AG09309 (cell line): ENCODE results near the gene MAPKAP1.

Experiments
- DNase-seq: peaks from one replicate; pipeline ENCODE4 v3.0.0-alpha.2; 2010; ENCODE audit warnings: low read depth
- H3K4me3 ChIP-seq: 2 replicates; pipeline ENCODE4 v1.5.1; 2011; ENCODE audit warnings: mild to moderate bottlenecking, low read depth, low read length, moderate library complexity; ENCODE audit not compliant: control insufficient read depth
- TF ChIP-seq, protein P1 (sequence below): IDR thresholded peaks from 2 replicates; pipeline ENCODE4 v1.5.1; 2011; ENCODE audit warnings: mild to moderate bottlenecking, low read depth, low read length, inconsistent platforms; ENCODE audit not compliant: insufficient read depth, control insufficient read depth; ENCODE audit errors: missing control alignments

Gene MAPKAP1

DNA sequence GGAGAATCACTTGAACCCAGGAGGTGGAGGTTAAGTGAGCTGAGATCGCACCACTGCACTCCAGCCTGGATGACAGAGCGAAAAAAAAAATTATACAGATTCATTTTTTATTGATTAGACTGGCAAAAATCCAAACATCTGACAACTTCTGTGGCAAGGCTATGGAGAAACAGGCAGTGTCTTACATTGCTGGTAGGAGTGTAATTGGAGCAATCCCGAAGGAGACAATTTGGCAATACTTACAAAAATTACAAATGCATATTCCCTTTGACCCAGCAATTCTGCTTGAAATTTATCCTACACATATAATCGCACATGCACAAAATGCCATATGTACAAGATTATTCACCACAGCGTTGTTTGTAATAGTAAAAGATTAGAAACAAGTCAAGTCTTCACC is 86.8 kb downstream of the MAPKAP1 start:
- H3K4me3 ChIP-seq, result no peak overlapping the region
- no peak for DNase-seq
- TF ChIP-seq, protein P1, sequence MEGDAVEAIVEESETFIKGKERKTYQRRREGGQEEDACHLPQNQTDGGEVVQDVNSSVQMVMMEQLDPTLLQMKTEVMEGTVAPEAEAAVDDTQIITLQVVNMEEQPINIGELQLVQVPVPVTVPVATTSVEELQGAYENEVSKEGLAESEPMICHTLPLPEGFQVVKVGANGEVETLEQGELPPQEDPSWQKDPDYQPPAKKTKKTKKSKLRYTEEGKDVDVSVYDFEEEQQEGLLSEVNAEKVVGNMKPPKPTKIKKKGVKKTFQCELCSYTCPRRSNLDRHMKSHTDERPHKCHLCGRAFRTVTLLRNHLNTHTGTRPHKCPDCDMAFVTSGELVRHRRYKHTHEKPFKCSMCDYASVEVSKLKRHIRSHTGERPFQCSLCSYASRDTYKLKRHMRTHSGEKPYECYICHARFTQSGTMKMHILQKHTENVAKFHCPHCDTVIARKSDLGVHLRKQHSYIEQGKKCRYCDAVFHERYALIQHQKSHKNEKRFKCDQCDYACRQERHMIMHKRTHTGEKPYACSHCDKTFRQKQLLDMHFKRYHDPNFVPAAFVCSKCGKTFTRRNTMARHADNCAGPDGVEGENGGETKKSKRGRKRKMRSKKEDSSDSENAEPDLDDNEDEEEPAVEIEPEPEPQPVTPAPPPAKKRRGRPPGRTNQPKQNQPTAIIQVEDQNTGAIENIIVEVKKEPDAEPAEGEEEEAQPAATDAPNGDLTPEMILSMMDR, result no peak

DNA sequence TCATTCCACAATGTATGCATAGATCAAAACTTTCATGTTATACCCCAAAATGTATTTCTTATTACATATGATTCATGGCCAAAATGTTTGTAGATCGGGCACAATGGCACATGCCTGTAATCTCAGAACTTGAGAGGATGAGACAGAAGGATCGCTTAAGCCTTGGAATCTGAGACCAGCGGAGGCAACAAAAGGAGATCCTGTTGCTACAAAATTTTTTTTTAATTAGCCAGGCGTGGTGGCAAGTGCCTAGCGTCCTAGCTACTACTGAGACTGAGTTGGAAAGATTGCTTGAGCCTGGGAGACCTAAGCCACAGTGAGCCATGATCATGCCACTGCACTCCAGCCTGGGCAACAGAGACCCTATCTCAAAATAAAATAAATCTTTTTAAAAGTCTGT is 89.9 kb downstream of the MAPKAP1 start:
- TF ChIP-seq, protein P1, result no peak
- no peak overlapping the region for H3K4me3 ChIP-seq
- DNase-seq, result no peak

DNA sequence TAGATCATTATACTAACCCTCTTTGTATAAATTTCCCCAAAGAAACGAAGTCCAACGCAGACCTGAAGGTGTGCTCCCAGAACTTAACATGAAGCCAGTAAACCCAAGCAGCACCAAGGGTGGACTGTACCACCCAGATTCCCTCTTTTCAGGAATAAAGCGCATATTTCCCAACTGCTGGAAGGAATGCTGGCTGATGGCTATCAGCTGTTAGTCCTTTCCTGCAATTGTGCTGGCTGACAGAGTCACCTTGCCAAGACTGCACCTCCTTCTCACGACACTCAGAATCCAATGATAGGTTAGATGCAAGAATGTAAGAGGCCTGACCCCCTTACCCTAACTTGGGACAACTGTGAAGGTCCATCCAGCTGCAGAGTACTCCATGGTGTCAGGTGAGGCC is 93.9 kb downstream of the MAPKAP1 start:
- TF ChIP-seq, protein P1, result no peak
- H3K4me3 ChIP-seq, result no peak overlapping the region
- DNase-seq, result no peak

DNA sequence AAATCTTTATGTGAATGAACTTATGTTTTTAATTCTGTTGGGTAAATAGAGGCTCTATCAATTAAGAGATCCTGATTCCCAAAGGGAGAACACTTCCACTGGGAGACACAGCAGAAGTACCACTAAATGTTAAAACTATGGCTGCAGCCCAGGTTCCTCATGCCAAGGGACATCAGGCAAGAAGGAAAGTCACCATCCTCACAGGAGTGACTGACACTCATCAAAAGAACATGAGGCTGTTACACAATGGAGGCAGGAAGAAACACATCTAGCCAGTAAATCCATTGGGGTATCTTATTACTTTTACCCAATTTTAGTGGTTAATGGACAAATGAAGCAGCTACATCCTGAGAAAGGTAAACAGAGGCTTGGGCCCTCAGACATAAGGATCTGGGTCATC is 94.4 kb downstream of the MAPKAP1 start:
- DNase-seq, result no peak
- H3K4me3 ChIP-seq, result no peak overlapping the region
- TF ChIP-seq, protein P1, result no peak

DNA sequence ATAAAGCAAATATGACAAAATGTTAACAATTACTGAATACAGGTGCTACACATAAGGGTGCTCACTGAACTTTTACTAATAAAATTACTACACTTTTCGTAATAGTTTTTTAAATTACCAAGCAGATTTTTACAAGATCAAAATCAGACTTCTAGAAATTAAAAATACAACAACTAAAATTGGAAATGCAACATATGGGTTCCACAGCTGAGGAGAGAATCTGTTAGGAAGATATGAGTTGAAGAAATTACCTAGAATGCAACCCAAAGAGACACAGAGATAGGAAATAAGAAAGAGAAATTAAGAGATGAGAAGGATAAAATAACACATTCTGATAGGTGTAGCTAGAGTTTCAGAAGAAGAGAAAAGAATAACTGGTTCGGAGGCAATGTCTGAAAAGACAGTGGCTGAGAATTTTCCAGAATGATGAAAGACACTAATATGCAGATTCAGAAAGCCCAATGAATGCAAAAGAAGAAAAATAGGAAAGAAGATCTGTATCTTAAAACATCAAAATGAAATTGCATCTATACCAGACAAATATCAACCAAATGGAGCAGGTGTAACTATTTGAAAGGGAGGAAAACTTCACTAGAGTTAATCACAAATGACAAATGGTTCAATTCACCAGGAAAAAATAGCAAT is 95.8 kb downstream of the MAPKAP1 start:
- H3K4me3 ChIP-seq, result no peak overlapping the region
- TF ChIP-seq, protein P1, result no peak
- DNase-seq, result no peak

DNA sequence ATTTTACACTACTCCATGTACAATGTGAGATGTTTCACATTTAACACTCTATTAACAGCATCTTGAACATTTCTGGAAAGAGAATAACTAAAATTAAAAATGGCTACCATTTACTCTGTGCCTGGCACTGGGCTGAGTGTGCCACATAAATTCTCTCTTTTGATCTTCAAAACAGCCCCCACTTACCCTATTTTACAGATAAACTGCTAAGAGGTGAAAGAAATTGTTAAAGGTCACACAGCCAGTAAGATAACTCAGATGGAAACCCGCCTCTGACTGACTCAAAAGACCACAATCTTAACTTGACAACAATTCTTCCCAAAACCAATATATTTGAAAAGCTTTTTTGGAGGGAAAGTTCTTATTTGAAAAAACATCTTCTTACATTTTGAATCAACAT is 97.3 kb downstream of the MAPKAP1 start:
- no peak for DNase-seq
- no peak overlapping the region for H3K4me3 ChIP-seq
- TF ChIP-seq, protein P1, result no peak

DNA sequence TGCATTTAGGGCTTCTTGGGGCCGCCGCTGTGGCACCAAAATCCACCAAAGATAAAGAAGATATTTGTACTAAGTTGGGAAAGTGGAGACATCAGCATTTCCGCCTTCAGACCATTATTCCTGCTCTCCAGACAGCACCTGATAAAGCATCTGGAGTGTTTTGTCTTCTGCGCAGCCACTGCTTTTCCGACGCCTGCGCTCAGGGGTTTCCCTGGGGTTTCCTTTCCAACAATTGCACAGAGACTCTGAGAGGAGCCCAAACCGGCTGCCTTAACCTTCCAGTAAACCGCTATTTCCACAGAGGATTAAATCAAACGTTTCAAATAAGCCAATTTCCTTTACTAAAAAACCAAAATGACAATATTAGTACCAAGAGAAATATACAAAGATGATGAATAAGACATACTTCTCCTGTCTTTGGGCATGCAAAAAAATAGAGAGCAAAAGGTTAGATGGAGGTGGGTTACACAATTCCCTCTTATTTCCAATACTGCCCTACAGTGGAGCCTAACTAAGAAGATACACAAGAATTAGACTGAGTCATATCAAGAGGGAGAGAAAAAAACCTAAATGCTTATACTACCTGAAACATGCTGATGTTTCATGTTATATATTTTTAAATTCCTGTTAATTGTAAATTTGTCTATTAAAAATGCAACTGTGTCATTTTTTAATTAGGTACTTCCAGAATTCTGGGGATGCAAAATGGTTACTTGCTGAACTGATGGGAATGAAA is 98.4 kb downstream of the MAPKAP1 start:
- no peak for DNase-seq
- TF ChIP-seq, protein P1, result no peak
- H3K4me3 ChIP-seq, result no peak overlapping the region
